KOPT-K1 (cell line): ENCODE results near the gene CACUL1.

Experiments
- H3K27ac ChIP-seq: fragments of 200-600 bp; sonication (generic); 2 replicates; pipeline ENCODE4 v1.5.1; 2016; ENCODE audit warnings: antibody characterized with exemption, mild to moderate bottlenecking, low read depth, low read length; ENCODE audit not compliant: poor library complexity, severe bottlenecking
- H3K36me3 ChIP-seq: fragments of 200-600 bp; sonication (generic); 2 replicates; pipeline ENCODE4 v1.5.1; 2017; ENCODE audit warnings: antibody characterized with exemption, mild to moderate bottlenecking, low read length, moderate library complexity; ENCODE audit not compliant: insufficient read depth
- H3K9me3 ChIP-seq: fragments of 200-600 bp; sonication (generic); 2 replicates; pipeline ENCODE4 v1.5.1; 2017; ENCODE audit warnings: antibody characterized with exemption, low read length, mild to moderate bottlenecking; ENCODE audit not compliant: insufficient read depth, poor library complexity, severe bottlenecking

Gene CACUL1

DNA sequence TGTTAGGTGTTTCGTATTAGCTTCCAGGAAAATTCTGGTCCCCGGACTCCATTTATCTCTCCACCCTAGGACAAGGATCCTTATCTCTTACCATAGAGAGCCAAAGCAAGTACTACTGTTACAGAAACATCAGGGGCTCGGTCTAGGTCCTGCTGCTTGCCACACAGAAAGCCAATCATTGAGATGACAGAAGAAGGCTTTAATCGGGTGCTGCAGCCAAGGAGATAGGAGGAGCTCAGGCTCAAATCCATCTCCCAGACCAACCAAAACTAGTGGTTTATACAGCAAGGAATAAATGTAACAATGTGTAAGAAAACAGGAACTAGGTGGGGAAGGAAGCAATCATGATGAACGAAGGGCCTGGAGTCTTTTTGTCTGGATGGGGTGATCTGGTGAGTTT is 22.2 kb upstream of the CACUL1 start:
- H3K27ac ChIP-seq: no peak overlapping the region
- H3K36me3 ChIP-seq: no peaks in the 10 kb centered on the region
- peaks cover 13% of the 10 kb centered on the region for H3K9me3 ChIP-seq

DNA sequence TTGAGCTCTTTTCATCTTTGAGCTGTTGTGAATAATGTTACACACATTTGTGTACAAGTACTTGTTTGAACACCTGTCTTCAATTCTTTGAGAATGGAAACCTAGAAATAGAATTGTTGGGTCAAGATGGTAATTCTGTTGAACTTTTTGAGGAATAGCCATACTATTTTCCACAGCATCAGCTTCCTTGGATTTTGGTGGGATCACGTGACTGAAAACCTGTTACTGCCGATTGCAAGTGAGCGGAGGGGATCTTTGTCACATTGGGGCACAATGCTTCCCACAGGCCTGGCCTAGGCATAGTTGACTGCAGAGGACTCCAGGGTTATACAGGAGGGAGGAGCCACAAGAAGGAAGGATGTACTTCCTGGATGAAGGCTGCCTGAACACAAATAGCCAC is 21.3 kb upstream of the CACUL1 start:
- H3K36me3 ChIP-seq: no peaks in the 10 kb centered on the region
- H3K9me3 ChIP-seq: peaks cover 13% of the 10 kb centered on the region
- no peak overlapping the region for H3K27ac ChIP-seq

GRCh38 chr10:118775478-118775877 is 20.7 kb upstream of the CACUL1 start:
- Histone ChIP-seq H3K27ac (no peak overlapping the region), H3K36me3 (no peaks in the 10 kb centered on the region), H3K9me3 (peaks cover 14% of the 10 kb centered on the region)

GRCh38 chr10:118773041-118773440 is 18.3 kb upstream of the CACUL1 start:
- Histone ChIP-seq H3K27ac (no peak overlapping the region), H3K9me3 (peaks cover 23% of the 10 kb centered on the region), H3K36me3 (no peaks in the 10 kb centered on the region)

GRCh38 chr10:118771976-118772375 is 17.2 kb upstream of the CACUL1 start:
- H3K27ac ChIP-seq: no peak overlapping the region
- H3K9me3 ChIP-seq: peaks cover 20% of the 10 kb centered on the region
- H3K36me3 ChIP-seq: no peaks in the 10 kb centered on the region

DNA sequence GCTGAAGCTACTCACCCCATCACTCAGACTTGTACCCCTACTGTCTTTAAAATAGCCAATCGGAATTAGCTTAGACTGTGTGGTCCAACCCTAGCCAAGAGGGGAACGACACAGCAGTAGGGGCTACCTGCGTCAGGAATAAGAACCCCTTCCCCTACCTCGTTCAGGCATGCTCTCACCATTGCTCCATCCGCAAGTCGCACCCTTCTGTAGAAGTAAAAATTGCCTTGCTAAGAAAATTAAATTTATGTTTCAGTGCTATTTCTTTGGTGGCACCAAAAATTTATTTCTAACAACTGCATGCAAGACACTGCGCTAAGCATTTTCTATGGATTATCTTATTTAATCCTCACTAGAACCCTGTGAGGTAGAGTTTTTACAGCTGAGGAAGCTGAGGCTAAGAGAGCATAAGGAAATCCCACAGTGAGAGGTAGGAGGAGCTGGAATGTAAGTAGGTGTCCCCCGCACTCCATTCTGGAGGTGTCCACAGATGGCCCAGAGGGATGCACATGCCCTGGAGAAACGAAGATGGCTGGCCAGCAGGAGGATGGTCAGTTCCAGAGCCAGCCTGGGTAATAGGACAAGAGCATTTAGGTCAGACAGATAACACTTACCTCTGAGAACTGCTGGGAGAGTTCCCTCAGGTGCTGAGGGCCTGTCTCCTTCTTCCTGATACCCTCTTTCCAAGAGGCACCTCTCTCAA is 15.3 kb upstream of the CACUL1 start:
- no peak overlapping the region for H3K27ac ChIP-seq
- H3K9me3 ChIP-seq: peaks cover 11% of the 10 kb centered on the region
- no peaks in the 10 kb centered on the region for H3K36me3 ChIP-seq

DNA sequence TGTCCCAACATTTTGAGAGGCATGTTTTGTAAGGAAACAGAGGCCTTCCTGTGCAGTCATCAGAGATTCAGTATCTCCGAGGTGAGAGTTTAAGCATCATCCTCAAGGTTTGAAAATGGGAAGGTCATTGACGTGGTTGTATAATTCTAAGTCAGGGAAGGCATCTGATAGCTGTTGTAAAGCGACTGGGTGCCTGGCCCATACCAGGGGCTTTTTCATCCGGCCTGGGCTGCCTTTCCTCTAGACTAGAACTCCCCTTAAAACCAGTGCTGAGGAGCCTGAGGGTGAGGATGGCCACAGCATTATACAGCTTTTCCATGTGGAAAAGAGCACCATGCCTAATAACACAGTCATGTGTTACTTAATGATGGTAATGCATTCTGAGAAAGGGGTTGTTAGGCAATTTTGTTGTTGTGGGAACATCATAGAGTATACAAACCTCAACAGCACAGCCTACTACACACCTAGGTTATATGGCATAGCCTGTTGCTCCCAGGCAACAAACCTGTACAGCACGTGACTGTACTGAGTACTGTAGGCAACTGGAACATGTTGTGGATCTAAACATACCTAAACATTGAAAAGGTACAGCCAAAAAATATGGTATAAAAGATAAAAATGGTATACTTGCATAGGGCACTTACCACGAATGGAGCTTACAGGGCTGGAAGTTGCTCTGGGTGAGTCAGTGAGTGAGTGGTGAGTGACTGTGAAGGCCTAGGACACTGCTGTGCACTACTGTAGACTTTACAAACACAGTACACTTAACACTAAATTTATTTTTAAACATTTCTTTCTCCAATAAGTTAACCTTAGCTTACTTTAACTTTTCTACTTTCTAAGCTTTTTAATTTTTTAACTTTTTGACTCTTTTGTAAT is 13.5 kb upstream of the CACUL1 start:
- no peaks in the 10 kb centered on the region for H3K36me3 ChIP-seq
- H3K9me3 ChIP-seq: peaks cover 11% of the 10 kb centered on the region
- H3K27ac ChIP-seq: no peak overlapping the region

DNA sequence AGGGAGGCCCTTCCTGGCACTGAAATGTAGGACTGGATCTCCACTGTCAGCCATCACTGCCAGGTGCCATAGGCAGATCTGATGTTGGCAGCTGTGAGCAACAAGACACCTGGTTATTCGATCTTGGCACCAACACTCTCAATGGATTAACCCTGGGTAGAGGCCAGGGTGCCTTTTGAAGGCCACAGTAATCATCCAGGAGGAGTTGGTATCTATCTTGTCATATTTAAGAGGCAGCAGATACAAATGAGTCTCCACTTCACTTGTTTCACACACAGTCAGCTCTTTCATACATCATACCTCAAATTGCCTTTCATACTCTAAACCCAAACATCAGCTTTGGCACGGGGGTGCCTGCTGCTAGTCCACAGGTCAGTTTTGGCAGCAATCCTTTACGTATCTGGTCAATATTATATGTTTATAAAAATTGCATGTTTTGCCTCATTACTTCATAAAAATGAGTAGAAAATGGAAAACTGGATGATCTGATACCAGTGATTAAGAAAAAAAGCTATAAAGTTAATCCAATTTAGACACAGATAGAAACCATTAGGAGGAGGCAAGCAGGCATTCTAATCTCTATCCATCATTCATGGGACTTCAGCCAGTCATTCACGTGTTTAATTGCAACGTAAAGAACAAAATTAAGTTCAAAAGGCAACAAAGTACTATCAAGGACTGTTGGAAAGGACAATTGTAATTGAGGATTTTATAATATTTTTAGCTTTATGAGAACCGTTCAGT is 12.7 kb upstream of the CACUL1 start:
- Histone ChIP-seq H3K27ac (no peak overlapping the region), H3K36me3 (no peaks in the 10 kb centered on the region), H3K9me3 (peaks cover 11% of the 10 kb centered on the region)

DNA sequence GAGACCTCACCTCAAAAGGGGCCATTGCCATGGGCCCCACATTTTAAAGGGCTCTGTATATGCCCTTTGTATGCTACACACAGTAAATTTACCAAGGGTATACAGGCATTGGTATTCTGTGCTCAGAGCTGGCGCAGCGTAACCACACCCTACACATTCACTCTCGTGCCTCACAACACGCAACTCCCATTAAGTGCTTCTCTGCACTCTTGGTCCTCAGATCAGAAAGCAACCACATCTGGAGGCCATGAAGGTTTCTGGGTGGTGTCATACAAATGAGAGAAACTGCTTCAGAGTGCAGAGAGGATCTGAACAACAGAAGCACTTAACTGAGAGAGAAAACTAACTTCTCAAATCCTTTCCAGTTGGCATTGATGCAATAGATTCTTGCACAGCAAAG is 9.4 kb upstream of the CACUL1 start:
- H3K36me3 ChIP-seq: no peaks in the 10 kb centered on the region
- no peak overlapping the region for H3K27ac ChIP-seq
- H3K9me3 ChIP-seq: no peaks in the 10 kb centered on the region

DNA sequence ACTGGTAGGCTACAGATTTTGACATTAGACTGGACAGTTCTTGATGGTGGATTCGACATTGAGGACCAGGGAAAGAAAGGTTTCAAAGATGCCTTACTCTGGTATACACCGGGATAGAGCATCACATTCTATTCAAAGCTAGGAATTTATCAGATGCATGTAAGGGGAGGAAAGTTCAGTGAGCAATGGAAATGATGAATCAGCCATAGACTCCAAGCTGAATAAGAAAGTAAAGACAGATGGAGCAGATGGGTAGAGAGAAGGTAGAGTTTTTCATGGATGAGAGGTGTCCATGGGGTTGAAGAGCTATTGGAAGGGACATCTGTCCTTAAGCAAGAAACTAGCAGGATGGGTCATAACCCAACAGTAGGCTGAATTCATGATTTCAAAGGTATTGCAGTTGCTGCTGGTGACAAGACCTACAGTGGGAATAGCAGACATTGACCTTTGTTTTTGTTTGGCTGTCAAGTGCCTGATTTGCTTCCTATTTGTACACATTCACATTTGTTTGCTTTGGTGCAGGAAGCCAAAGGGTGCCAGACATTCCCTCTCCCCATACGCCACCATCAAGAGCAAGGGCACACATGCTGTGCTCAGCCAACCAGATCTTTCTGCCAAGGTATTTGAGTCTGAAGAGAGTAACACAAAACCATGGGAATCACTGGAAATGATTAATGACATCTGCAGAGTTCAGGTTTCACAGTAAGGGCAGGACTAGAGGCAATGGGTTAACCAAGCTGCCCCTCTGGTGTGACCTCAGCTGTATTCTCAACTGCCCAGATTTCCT is 8.6 kb upstream of the CACUL1 start:
- Histone ChIP-seq H3K9me3 (no peaks in the 10 kb centered on the region), H3K27ac (no peak overlapping the region), H3K36me3 (no peaks in the 10 kb centered on the region)

- H3K36me3 ChIP-seq: no peaks in the 10 kb centered on the region
- no peaks in the 10 kb centered on the region for H3K9me3 ChIP-seq
- H3K27ac ChIP-seq: no peak overlapping the region
Measured at GRCh38 chr10:118760265-118760664, 5.5 kb upstream of the CACUL1 start.

GRCh38 chr10:118758449-118758848 is 3.7 kb upstream of the CACUL1 start:
- Histone ChIP-seq H3K36me3 (no peaks in the 10 kb centered on the region), H3K9me3 (no peaks in the 10 kb centered on the region), H3K27ac (no peak overlapping the region)

DNA sequence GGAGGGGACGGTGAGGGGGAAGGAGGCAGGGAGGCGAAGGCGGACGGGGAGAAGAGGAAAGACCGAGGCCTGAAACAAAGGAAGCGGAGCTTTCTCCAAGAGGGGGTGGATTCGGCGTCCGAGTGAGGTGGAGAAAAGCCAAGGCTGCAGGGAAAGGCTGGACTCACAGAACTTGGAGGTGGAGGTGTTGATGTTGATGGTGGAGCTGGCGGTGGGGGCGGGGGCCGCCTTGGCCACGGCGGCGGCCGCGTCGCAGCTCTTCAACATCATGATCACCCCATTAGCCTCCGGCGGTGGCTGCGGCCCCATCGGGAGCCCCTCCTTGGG is 578 bp downstream of the CACUL1 start:
- Histone ChIP-seq H3K9me3 (no peaks in the 10 kb centered on the region), H3K36me3 (no peaks in the 10 kb centered on the region), H3K27ac (peak overlapping the region; percentile 79)

DNA sequence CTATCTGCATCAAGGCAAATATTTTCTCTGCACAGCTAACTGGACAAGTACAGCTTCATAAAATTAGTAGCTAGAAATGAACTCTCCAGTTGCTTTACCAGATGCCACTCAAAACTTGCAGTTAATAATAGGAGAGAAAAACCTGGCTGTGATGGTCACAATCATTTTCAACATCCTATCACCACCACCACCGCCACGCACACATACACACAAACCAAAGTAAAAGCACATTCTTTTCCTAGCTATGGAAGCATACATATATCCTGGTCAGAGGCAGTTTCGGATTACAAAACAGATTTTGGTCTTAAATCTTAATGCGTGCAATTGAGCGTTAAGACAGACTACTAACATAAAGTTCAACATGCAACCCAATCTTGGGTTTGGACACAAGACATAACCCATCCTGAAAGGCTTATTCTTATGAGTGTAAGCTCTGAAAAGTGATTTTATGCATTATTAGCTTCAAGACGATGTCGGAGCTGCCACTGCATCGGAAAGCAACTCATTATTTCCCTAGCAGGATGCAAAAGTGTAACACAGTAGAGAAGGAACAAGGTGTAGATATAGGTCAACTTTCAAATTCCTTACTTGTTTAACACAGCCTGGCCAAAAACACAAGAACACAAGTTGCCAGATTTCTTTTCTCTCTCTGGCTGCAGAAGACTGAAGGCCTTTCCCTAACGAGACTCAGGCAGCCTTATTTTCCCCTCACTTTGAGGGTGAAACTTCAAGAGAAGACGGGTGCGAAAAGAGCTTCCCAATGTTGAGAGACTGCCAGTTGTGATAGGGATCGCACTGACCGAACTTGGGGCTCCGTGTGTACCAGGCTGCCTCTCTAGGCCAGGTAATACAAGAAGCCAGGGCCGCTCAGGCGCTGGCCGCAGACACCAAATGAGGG is 1.2 kb downstream of the CACUL1 start:
- H3K27ac ChIP-seq: peak overlapping the region; percentile 79
- no peaks in the 10 kb centered on the region for H3K9me3 ChIP-seq

More for the DNA sequence above, 1.2 kb downstream of the CACUL1 start:
- peaks cover 3% of the 10 kb centered on the region; the same call in 1 of the 2 replicates for H3K36me3 ChIP-seq
